ENCODE measurements around the gene ARMC5.

DNA sequence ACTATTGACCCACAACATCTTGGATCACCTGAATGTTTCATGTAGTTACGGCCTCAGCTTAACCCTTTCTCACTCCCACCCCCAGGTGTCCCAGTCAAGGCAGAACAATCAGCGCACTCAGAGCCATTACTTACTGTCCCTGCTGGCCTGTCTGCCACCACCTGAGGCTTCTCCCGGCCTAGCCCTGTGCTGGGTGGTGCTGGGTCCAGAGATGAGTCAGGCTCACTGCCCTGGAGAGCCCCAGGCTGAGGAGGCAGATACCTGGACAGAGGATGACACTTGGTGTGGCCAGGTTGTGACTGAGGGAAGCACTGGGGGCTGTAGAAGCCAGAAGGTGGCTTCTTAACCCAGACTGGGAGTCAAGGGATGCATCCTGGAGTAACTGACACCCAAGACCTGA lies 19.7 kb downstream of the ARMC5 start:
- TF ChIP-seq, protein P1, sequence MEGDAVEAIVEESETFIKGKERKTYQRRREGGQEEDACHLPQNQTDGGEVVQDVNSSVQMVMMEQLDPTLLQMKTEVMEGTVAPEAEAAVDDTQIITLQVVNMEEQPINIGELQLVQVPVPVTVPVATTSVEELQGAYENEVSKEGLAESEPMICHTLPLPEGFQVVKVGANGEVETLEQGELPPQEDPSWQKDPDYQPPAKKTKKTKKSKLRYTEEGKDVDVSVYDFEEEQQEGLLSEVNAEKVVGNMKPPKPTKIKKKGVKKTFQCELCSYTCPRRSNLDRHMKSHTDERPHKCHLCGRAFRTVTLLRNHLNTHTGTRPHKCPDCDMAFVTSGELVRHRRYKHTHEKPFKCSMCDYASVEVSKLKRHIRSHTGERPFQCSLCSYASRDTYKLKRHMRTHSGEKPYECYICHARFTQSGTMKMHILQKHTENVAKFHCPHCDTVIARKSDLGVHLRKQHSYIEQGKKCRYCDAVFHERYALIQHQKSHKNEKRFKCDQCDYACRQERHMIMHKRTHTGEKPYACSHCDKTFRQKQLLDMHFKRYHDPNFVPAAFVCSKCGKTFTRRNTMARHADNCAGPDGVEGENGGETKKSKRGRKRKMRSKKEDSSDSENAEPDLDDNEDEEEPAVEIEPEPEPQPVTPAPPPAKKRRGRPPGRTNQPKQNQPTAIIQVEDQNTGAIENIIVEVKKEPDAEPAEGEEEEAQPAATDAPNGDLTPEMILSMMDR (IDR thresholded peaks at IDR 0.05) = no peak
- no peak for TF ChIP-seq POLR2A (IDR thresholded peaks at IDR 0.05)

Measured in body of pancreas (tissue), 4 donors.